Endodermal cell (in vitro differentiated cells): ENCODE results near the gene PGM5. TPM values are rescaled to one million over a fixed set of nuclear protein-coding genes. Genes with fewer than 3 reads are reported as not detected.
"Not testable (repeated sequence)": the region's sequence is repeated elsewhere in the genome, so short reads cannot be mapped to it uniquely, and the experiment has no call there.

Source experiments
- DNase-seq: peaks from one replicate; pipeline ENCODE4 v3.0.0-alpha.2; 2017
- H3K27ac ChIP-seq: 2 replicates; pipeline ENCODE4 v1.5.1; 2013; ENCODE audit warnings: mild to moderate bottlenecking, low read depth, low read length, moderate library complexity
- H3K27me3 ChIP-seq: 2 replicates; pipeline ENCODE4 v1.6.1; 2013; ENCODE audit warnings: mild to moderate bottlenecking, low read length, moderate library complexity; ENCODE audit not compliant: insufficient read depth, control insufficient read depth, poor library complexity, severe bottlenecking
- H3K36me3 ChIP-seq: 2 replicates; pipeline ENCODE4 v1.7.0; 2013; ENCODE audit warnings: mild to moderate bottlenecking, low read length, moderate library complexity; ENCODE audit not compliant: control insufficient read depth, insufficient read depth
- H3K4me1 ChIP-seq: one replicate; pipeline ENCODE4 v1.7.0; 2013; ENCODE audit warnings: low read length; ENCODE audit not compliant: control insufficient read depth, insufficient read depth
- H3K4me3 ChIP-seq: 2 replicates; pipeline ENCODE4 v1.5.1; 2013; ENCODE audit warnings: mild to moderate bottlenecking, low read length, moderate library complexity
- H3K9ac ChIP-seq: 2 replicates; pipeline ENCODE4 v1.6.1; 2013; ENCODE audit warnings: mild to moderate bottlenecking, low read length, moderate library complexity; ENCODE audit not compliant: poor library complexity, severe bottlenecking; ENCODE audit errors: extremely low read depth
- H3K9me3 ChIP-seq: 2 replicates; pipeline ENCODE4 v1.6.1; 2013; ENCODE audit warnings: mild to moderate bottlenecking, low read length, moderate library complexity; ENCODE audit not compliant: control insufficient read depth
- H3K27ac Mint-ChIP-seq: 2 replicates; pipeline ENCODE4 v1.8.0; 2020; ENCODE audit warnings: mixed read lengths
- H3K27me3 Mint-ChIP-seq: 2 replicates; pipeline ENCODE4 v1.8.0; 2021; ENCODE audit warnings: mild to moderate bottlenecking, mixed read lengths; ENCODE audit not compliant: insufficient read depth
- H3K36me3 Mint-ChIP-seq: 2 replicates; pipeline ENCODE4 v1.8.0; 2020; ENCODE audit warnings: low read depth, mixed read lengths
- H3K4me1 Mint-ChIP-seq: 2 replicates; pipeline ENCODE4 v1.8.0; 2020; ENCODE audit warnings: mixed read lengths
- H3K4me3 Mint-ChIP-seq: 2 replicates; pipeline ENCODE4 v1.8.0; 2020; ENCODE audit warnings: mild to moderate bottlenecking, moderate library complexity, mixed read lengths
- H3K9me3 Mint-ChIP-seq: 2 replicates; pipeline ENCODE4 v1.8.0; 2020; ENCODE audit warnings: mild to moderate bottlenecking, mixed read lengths
- WGBS, 2 experiments: methylation state at CpG; one replicate each; pipeline versions ENCODE4 v1.1.5 to v1.1.7; 2013; ENCODE audit warnings: missing lambda C conversion rate in 2 of 2, mixed read lengths in 1 of 2; ENCODE audit not compliant: insufficient coverage in 1 of 2, insufficient read length in 1 of 2; 5-methylcytosine and 5-hydroxymethylcytosine counted together
- total RNA-seq, 2 donors: library from RNA; stranded (reverse); fragmentation: NEBNext Ultra II Directional in 1 of 2; extraction: Animal tissue kit (Norgen Biotek cat#: 25700) in 1 of 2; gene quantifications; 2 replicates in 1 of 2; 3 replicates in 1 of 2; pipeline ENCODE4 v1.2.1, GENCODE V29; 2021

Gene PGM5
- total RNA-seq, 2 donors from 2014 or later, result 0.33 to 0.64 TPM

DNA sequence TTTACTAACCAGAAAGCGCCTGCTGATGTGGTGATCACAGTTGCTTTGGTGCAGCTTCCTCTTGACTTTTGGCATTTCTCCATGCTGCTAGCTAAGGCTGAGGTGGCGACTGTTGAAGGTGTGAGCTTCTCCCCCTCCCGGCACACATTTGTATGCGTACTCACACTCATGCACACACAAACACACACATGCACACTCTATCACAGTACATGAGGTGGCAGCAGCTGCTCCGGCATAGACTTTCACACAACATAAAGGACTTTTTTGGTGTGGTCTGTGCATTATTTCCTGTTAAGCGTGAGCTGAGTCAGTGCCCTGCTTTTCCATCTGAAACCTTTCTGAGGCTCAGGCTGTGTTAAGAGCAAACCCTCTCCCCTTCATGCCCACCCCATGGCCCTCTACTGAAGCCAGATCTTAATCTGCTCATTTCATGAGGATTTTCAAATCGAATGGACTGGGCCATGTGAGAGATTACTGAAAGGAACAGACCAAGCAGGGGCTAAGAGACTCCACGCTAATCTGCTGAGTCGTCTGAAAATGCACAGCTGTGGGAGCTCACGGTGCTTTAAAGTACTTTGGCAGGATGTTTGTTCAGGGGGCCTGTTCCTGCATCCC, 10.6 kb downstream of the PGM5 start:
- H3K36me3 ChIP-seq, H3K27ac ChIP-seq, H3K36me3 Mint-ChIP-seq, H3K9ac ChIP-seq, H3K9me3 ChIP-seq, H3K4me1 Mint-ChIP-seq, H3K4me1 ChIP-seq, H3K27ac Mint-ChIP-seq, H3K4me3 ChIP-seq, H3K9me3 Mint-ChIP-seq, DNase-seq, H3K4me3 Mint-ChIP-seq: not testable (repeated sequence)
- 69% methylated on average over 6 of the region's 10 CpGs; no CpG with 5 or more reads in 1 of the 2 experiments for WGBS, 2 experiments
- peaks cover 35% of the 10 kb centered on the region for H3K27me3 Mint-ChIP-seq
- peaks cover 12% of the 10 kb centered on the region for H3K27me3 ChIP-seq

DNA sequence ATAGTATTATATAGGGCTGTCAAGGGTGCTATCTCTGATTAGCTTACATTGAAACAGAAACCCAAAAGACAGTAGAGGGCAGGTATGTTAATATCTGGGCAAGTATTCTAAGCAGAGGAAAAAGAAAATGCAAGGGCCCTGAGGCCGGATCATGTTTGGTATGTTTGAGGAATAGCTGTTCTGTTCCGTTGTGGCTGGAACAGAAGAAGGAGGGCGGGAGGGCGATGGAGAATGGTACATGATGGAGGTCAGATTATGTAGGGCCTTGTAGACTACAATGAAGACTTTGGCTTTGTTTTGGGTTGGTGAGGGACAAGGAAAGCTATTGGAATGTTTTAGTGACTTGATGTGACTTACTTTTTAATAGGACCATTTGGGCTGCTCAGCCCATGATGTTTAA, 19.4 kb downstream of the PGM5 start:
- not testable (repeated sequence) for H3K27ac Mint-ChIP-seq, H3K27ac ChIP-seq
- WGBS, 2 experiments, result 90 to 95% methylated on average over 4 of the region's 4 CpGs

DNA sequence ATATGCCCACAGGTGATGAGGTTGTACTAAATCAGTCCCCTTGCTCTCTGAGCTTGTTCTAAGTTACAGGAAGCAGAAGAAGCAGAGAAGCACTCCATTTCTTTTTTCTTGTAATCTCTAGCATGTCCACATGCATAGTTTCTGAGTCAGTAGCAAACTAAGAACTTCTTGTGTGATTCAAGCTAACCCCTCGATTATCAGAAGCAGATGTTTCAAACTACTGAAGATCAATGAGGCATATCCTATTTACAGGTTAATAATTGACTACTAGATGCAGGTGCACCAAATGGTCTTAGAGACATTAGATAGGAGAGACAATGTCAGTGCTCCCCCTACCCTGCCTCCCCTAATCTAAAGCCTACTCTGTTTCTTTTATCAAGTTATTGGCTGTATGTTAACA, 21.3 kb downstream of the PGM5 start:
- H3K4me3 Mint-ChIP-seq, result not testable (repeated sequence)
- H3K27me3 Mint-ChIP-seq, result peaks cover 28% of the 10 kb centered on the region
- WGBS, 2 experiments, result 68 to 100% methylated on average over 1 of the region's 1 CpG

More for the DNA sequence above, 19.4 kb downstream of the PGM5 start:
- not testable (repeated sequence) for H3K27me3 ChIP-seq, H3K9ac ChIP-seq, H3K4me3 ChIP-seq, H3K36me3 ChIP-seq, H3K4me1 Mint-ChIP-seq, H3K9me3 ChIP-seq, DNase-seq, H3K36me3 Mint-ChIP-seq, H3K9me3 Mint-ChIP-seq, H3K4me3 Mint-ChIP-seq, H3K4me1 ChIP-seq
- peaks cover 36% of the 10 kb centered on the region for H3K27me3 Mint-ChIP-seq

DNA sequence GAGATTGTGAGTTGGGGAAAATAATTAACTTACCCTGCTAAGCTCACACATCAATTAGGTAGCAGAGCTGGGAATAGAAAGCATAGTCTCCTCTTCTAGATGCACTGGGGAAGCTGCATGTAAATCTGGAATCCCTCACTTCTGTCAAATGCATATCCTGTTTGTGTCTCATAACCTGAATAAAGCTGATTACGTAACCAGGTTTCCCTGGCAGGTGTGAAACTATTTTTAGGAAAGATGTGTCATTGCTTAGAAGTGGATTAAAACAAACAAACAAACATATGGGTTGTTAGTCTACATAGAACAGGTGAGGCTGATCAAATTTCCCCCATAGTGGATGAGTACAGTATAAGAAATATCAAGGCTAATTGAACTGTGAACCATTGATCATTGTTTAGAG, 27.5 kb downstream of the PGM5 start:
- WGBS, 2 experiments, result 14% methylated on average over 1 of the region's 1 CpG; no CpG with 5 or more reads in 1 of the 2 experiments
- H3K4me1 Mint-ChIP-seq, H3K9me3 ChIP-seq, H3K4me3 ChIP-seq, DNase-seq, H3K4me3 Mint-ChIP-seq, H3K9ac ChIP-seq, H3K27me3 ChIP-seq, H3K4me1 ChIP-seq, H3K36me3 Mint-ChIP-seq, H3K9me3 Mint-ChIP-seq, H3K36me3 ChIP-seq, H3K27ac ChIP-seq, H3K27ac Mint-ChIP-seq: not testable (repeated sequence)
- peaks cover 29% of the 10 kb centered on the region for H3K27me3 Mint-ChIP-seq

More for the DNA sequence above, 21.3 kb downstream of the PGM5 start:
- not testable (repeated sequence) for H3K9me3 ChIP-seq, H3K9me3 Mint-ChIP-seq, H3K9ac ChIP-seq, H3K27ac ChIP-seq, H3K4me3 ChIP-seq, DNase-seq, H3K4me1 ChIP-seq, H3K36me3 ChIP-seq, H3K27me3 ChIP-seq, H3K4me1 Mint-ChIP-seq, H3K36me3 Mint-ChIP-seq, H3K27ac Mint-ChIP-seq

DNA sequence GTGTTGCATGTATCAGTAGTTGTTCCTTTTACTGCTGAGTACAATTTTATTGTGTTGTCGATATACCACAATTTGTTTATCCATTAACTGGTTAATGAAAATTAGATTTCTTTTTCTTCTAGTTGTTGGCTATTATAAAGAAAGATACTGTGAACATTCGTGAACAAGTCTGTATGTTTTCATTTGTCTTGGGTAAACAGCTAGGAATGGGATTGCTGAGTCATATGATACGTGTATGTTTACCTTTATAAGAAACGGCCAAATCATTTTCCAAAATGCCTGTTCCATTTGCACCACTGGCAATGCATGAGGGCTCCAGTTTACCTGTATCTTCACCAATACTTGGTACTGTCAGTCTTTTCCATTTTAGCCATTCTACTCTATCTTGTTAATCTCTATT, 33.1 kb downstream of the PGM5 start:
- not testable (repeated sequence) for H3K36me3 ChIP-seq, H3K4me1 Mint-ChIP-seq, H3K4me1 ChIP-seq, H3K4me3 ChIP-seq, H3K4me3 Mint-ChIP-seq, H3K9me3 ChIP-seq, H3K9me3 Mint-ChIP-seq, H3K9ac ChIP-seq, H3K27me3 ChIP-seq, H3K27ac ChIP-seq, H3K27ac Mint-ChIP-seq, H3K36me3 Mint-ChIP-seq, DNase-seq
- 98% methylated on average over 3 of the region's 4 CpGs; no CpG with 5 or more reads in 1 of the 2 experiments for WGBS, 2 experiments
- peaks cover 29% of the 10 kb centered on the region for H3K27me3 Mint-ChIP-seq

- H3K36me3 ChIP-seq, H3K9ac ChIP-seq, H3K9me3 ChIP-seq, DNase-seq, H3K4me3 Mint-ChIP-seq, H3K27ac Mint-ChIP-seq, H3K4me1 Mint-ChIP-seq, H3K27me3 ChIP-seq, H3K27ac ChIP-seq, H3K4me3 ChIP-seq, H3K9me3 Mint-ChIP-seq, H3K36me3 Mint-ChIP-seq, H3K4me1 ChIP-seq: not testable (repeated sequence)
- no CpG with 5 or more reads among the region's 1 CpG for WGBS, 2 experiments
- H3K27me3 Mint-ChIP-seq, result peaks cover 24% of the 10 kb centered on the region
Measured at GRCh38 chr9:68390737-68391136, 34.3 kb downstream of the PGM5 start.

DNA sequence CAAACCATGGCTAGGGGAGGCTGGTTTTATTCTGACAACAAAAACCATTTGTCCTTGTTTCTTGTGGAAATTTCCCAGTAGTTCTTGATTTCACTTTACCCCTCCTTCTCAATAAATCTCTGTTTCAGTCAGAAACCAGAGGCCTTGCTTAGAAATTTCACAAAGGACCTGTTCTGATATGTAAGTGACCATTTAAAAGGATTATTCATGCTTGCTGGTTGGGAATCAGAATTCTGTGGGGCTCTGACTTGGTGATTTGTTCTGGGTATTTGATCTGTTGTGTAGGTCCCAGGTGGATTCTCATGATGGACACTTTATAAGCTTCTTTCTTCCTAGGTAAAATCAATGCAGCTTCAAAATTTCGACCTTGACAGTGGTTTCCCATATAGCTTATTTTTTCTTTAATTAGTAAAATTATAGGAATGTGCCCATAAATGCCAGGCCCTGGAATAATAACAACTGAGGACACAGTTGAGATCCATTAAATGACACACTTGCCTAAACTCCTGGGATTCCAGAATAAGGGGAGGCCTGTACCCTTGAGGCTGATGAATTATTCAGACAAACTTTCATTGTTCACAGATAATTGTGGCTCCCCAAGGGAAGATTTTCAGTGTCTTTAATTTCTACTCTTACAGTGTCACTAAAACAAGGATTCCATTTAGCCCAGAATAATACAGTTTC, 40.1 kb downstream of the PGM5 start:
- not testable (repeated sequence) for H3K9ac ChIP-seq, H3K27me3 ChIP-seq, H3K27ac Mint-ChIP-seq, H3K27ac ChIP-seq, DNase-seq, H3K4me3 ChIP-seq, H3K36me3 Mint-ChIP-seq, H3K4me1 ChIP-seq, H3K4me3 Mint-ChIP-seq, H3K4me1 Mint-ChIP-seq, H3K9me3 ChIP-seq, H3K9me3 Mint-ChIP-seq, H3K36me3 ChIP-seq
- WGBS, 2 experiments, result no CpG with 5 or more reads among the region's 1 CpG
- peaks cover 28% of the 10 kb centered on the region for H3K27me3 Mint-ChIP-seq
